K562 (cell line): Measurements from ENCODE around the gene STK32C. TPM values are rescaled to one million over a fixed set of nuclear protein-coding genes. Genes with fewer than 3 reads are reported as not detected.
"Not testable (repeated sequence)": the region's sequence is repeated elsewhere in the genome, so short reads cannot be mapped to it uniquely, and the experiment has no call there.

ENCODE experiments used
- ATAC-seq: fragments of 200-7000 bp; cut with Tn5 transposase; 3 replicates; pipeline ENCODE4 v1.9.1; 2020; ENCODE audit warnings: moderate library complexity
- BruUV-seq: library from RNA; stranded (reverse); fragments of 400-500 nt; replicated peaks from 2 replicates; lab custom pipeline; 2021; lab: Mats Ljungman, UMichigan
- CTCF ChIA-PET: fragments of 300-600 bp; formaldehyde crosslinking; extraction: SDS; loops from one replicate; lab custom pipeline; 2021; ENCODE audit warnings: low intra/inter-chr PET ratio; lab: Yijun Ruan, JAX
- POLR2A ChIA-PET: fragments of 300-600, 350-650 bp; sonication (Branson Sonifier 250); formaldehyde crosslinking; extraction: SDS; loops from one replicate; lab custom pipeline; 2021; ENCODE audit warnings: antibody characterized with exemption, inconsistent platforms; lab: Yijun Ruan, JAX
- DNase-seq, 4 experiments: peaks; one replicate each; pipeline versions ENCODE4 v3.0.0 to v3.0.0-alpha.2; 2011 to 2018; ENCODE audit warnings: low spot score in 3 of 4, mixed read lengths in 3 of 4; ENCODE audit errors: extremely low read depth in 1 of 4
- FAIRE-seq: peaks from 2 replicates; lab custom pipeline; 2011; peaks lifted over from hg19 to GRCh38; lab: Jason Lieb, UNC
- H2AFZ ChIP-seq: 2 replicates; pipeline ENCODE4 v1.6.0; 2011; ENCODE audit warnings: low read depth, low read length, control low read depth, inconsistent platforms
- H3K27ac ChIP-seq: fragments of 200-600 bp; 3 replicates; pipeline ENCODE4 v1.8.0; 2011; ENCODE audit warnings: low read depth, mild to moderate bottlenecking, control low read depth, inconsistent platforms, low read length, moderate library complexity, mixed read lengths; ENCODE audit errors: extremely low read depth
- H3K27me3 ChIP-seq, 2 experiments: fragments of 300-600 bp in 1 of 2; 2 replicates in 1 of 2; 3 replicates in 1 of 2; pipeline versions ENCODE4 v1.6.0 to v1.8.0; 2011; ENCODE audit warnings: inconsistent platforms in 2 of 2, low read length in 2 of 2, mild to moderate bottlenecking in 1 of 2, mixed read lengths in 1 of 2, moderate library complexity in 1 of 2; ENCODE audit not compliant: control insufficient read depth in 2 of 2, insufficient read depth in 2 of 2
- H3K36me3 ChIP-seq: fragments of 300-600 bp; 3 replicates; pipeline ENCODE4 v1.8.0; 2011; ENCODE audit warnings: mild to moderate bottlenecking, low read length, inconsistent platforms; ENCODE audit not compliant: control insufficient read depth, insufficient read depth
- H3K4me1 ChIP-seq, 2 experiments: fragments of 200-600 bp in 1 of 2; replicated peaks in 1 of 2; 2 replicates in 1 of 2; 3 replicates in 1 of 2; pipeline versions ENCODE4 v1.5.1 to v1.8.0; 2011; ENCODE audit warnings: inconsistent platforms in 2 of 2, low read length in 2 of 2, mild to moderate bottlenecking in 1 of 2, mixed read lengths in 1 of 2, moderate library complexity in 1 of 2; ENCODE audit not compliant: control insufficient read depth in 2 of 2, insufficient read depth in 2 of 2
- H3K4me2 ChIP-seq: 2 replicates; pipeline ENCODE4 v1.6.1; 2011; ENCODE audit warnings: low read length, control low read depth, inconsistent platforms, mixed read lengths; ENCODE audit not compliant: insufficient read depth
- H3K4me3 ChIP-seq: fragments of 200-600 bp; sonication (generic), shearing (Covaris generic); 2 replicates; pipeline ENCODE4 v1.5.1; 2016; ENCODE audit warnings: control low read depth, inconsistent platforms
- H3K79me2 ChIP-seq: fragments of 200-600 bp; 3 replicates; pipeline ENCODE4 v1.8.0; 2011; ENCODE audit warnings: low read length, inconsistent platforms; ENCODE audit not compliant: control insufficient read depth, insufficient read depth
- H3K9ac ChIP-seq, 2 experiments: 2 replicates each; pipeline versions ENCODE4 v1.6.0 to v1.6.1; 2011; ENCODE audit warnings: low read depth in 2 of 2, low read length in 2 of 2, control low read depth in 1 of 2, inconsistent platforms in 1 of 2, mild to moderate bottlenecking in 1 of 2, mixed read lengths in 1 of 2; ENCODE audit not compliant: insufficient read depth in 1 of 2
- H3K9me1 ChIP-seq: one replicate; pipeline ENCODE4 v1.6.0; 2011; ENCODE audit warnings: inconsistent platforms, mild to moderate bottlenecking, low read length, moderate library complexity; ENCODE audit not compliant: control insufficient read depth, insufficient read depth
- H3K9me3 ChIP-seq: replicated peaks from 2 replicates; pipeline ENCODE4 v1.5.1; 2011; ENCODE audit warnings: low read depth, low read length, inconsistent platforms; ENCODE audit not compliant: control insufficient read depth, insufficient read depth
- H4K20me1 ChIP-seq: replicated peaks from 2 replicates; pipeline ENCODE4 v1.6.1; 2011; ENCODE audit warnings: low read length, inconsistent platforms, mixed read lengths; ENCODE audit not compliant: control insufficient read depth, insufficient read depth
- POLR3A ChIP-seq: IDR thresholded peaks from 2 replicates; pipeline ENCODE4 v1.6.1; 2011; ENCODE audit warnings: borderline replicate concordance, mild to moderate bottlenecking, moderate library complexity; ENCODE audit not compliant: insufficient read length, insufficient read depth; ENCODE audit errors: extremely low read depth
- WGBS: fragments of 100-300 bp; shearing (Covaris generic); methylation state at CpG from one replicate; pipeline ENCODE4 v1.1.6; 2016; ENCODE audit warnings: low coverage, mixed read lengths; ENCODE audit not compliant: insufficient coverage; ENCODE audit errors: missing lambda C conversion rate; 5-methylcytosine and 5-hydroxymethylcytosine counted together
- in situ Hi-C: fragments of 300-500 bp; cut with MboI; formaldehyde crosslinking; loops from 4 replicates; pipeline ENCODE4 v1.15.0; 2018; ENCODE audit warnings: inconsistent platforms, mixed read lengths
- intact Hi-C: fragments of 100-400 bp; cut with micrococcal nuclease; formaldehyde crosslinking; loops from 2 replicates; pipeline ENCODE4 v1.14.2; 2022
- polyA plus RNA-seq, 8 experiments: library from polyadenylated mRNA; depleted of rRNA in 4 of 8; stranded (reverse) in 5 of 8; unstranded in 3 of 8; fragments of >200 nt; fragmentation: Nextera tagmentation in 2 of 8; fragmentation: Illumina TruSeq in 1 of 8; extraction: Ambion mirVana in 2 of 8; extraction: Trizol in 1 of 8; gene quantifications; 2 replicates each; pipeline versions ENCODE4 v1.2.1 to v1.2.3, GENCODE V29; 2011 to 2014; ENCODE audit warnings: inconsistent platforms in 1 of 8, missing spikeins in 1 of 8
- total RNA-seq, 7 experiments: library from RNA; depleted of rRNA in 6 of 7; stranded (reverse); fragments of >200 nt in 6 of 7; fragmentation: Illumina TruSeq in 2 of 7; extraction: Trizol in 2 of 7; gene quantifications; 2 replicates each; pipeline versions ENCODE4 v1.2.1 to v1.2.3, GENCODE V29; 2011 to 2021; ENCODE audit warnings: low replicate concordance in 1 of 7
- TF ChIP-seq, protein P1 (sequence below), 3 experiments: IDR thresholded peaks in 2 of 3; conservative IDR thresholded peaks in 1 of 3; 2 replicates each; pipeline ENCODE4 v1.5.1; 2011 to 2012; ENCODE audit warnings: low read length in 3 of 3, mild to moderate bottlenecking in 3 of 3, control low read depth in 2 of 3, improper control_type of control experiment in 1 of 3, inconsistent platforms in 1 of 3, low read depth in 1 of 3, mixed read lengths in 1 of 3, moderate library complexity in 1 of 3; ENCODE audit not compliant: insufficient read depth in 2 of 3

The STK32C gene
- total and polyA plus RNA-seq, 9 of the 15 experiments (the other 6 are each of a cell fraction or from before 2014, with no cell fraction given), result 1.5 to 20.9 (median 6.5) TPM

DNA sequence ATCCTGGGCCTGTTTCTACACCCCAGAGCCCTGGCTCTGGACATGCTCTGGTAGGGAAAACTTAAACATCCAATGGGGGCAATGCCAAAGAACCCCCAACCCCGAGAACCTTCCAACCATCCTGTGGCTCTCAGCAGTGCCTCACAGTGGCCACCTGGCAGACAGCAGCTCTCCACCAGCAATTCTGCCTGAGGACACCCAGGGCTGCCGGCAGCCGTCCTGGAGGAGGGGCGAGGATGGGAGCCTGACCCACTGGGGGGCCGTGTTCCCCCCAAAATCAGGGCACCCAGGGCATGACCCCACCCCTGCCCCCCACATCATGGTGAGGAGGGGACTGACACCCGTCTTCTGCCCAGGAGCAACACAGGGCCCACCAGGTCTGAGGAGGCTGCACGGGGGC, 88.3 kb downstream of the STK32C start:
- Histone ChIP-seq H3K4me3 (no peak overlapping the region), H3K9me3 (no peaks in the 10 kb centered on the region), H4K20me1 (no peaks in the 10 kb centered on the region), H3K9me1 (no peaks in the 10 kb centered on the region), H3K79me2 (no peaks in the 10 kb centered on the region), H3K9ac (no peak overlapping the region), H2AFZ (no peak overlapping the region), H3K27ac (no peak overlapping the region), H3K36me3 (no peaks in the 10 kb centered on the region), H3K27me3 (no peaks in the 10 kb centered on the region), H3K4me2 (no peak overlapping the region), H3K4me1 (peaks cover 0 to 19% of the 10 kb centered on the region in 2 experiments; a peak in 2 of 5 replicates)
- intact Hi-C loops, result no loop called here
- ChIA-PET CTCF (no interaction called here), POLR2A (no interaction called here)
- no TSS peak for BruUV-seq
- FAIRE-seq (no peak), DNase-seq (no peak), ATAC-seq (no peak)
- no peak for TF ChIP-seq POLR3A
- TF ChIP-seq, protein P1, sequence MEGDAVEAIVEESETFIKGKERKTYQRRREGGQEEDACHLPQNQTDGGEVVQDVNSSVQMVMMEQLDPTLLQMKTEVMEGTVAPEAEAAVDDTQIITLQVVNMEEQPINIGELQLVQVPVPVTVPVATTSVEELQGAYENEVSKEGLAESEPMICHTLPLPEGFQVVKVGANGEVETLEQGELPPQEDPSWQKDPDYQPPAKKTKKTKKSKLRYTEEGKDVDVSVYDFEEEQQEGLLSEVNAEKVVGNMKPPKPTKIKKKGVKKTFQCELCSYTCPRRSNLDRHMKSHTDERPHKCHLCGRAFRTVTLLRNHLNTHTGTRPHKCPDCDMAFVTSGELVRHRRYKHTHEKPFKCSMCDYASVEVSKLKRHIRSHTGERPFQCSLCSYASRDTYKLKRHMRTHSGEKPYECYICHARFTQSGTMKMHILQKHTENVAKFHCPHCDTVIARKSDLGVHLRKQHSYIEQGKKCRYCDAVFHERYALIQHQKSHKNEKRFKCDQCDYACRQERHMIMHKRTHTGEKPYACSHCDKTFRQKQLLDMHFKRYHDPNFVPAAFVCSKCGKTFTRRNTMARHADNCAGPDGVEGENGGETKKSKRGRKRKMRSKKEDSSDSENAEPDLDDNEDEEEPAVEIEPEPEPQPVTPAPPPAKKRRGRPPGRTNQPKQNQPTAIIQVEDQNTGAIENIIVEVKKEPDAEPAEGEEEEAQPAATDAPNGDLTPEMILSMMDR (IDR thresholded peaks at IDR 0.05 in 2 of 3, conservative IDR thresholded peaks at IDR 0.05 in 1 of 3; ENCODE audit: insufficient read depth in 2 of 3, low read depth in 1 of 3, low read length in 3 of 3), result 0 out of 6 replicates have a peak, but pooled peaks of 1 of the 3 experiments have one; percentile 35
- WGBS, result 13% methylated on average over 6 of the region's 7 CpGs
- in situ Hi-C loops, result no loop called here

DNA sequence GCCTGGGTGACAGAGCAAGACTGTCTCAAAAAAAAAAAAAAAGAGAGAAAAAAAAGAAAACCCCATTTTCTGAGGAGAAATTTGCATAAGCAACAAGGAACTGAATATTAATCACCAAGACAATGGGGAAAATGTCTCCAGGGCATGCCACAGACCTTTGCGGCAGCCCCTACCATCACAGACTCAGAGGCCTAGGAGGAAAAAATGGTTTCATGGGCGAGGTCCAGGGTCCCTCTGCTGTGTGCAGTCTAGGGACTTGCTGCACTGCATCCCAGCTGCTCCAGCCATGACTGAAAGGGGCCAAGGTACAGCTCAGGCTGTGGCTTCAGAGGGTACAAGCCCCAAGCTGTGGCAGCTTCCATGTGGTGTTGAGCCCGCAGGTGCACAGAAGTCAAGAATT, 91.3 kb downstream of the STK32C start:
- H3K27me3 ChIP-seq, intact Hi-C loops, ATAC-seq, CTCF ChIA-PET, H3K36me3 ChIP-seq, POLR2A ChIA-PET, H3K79me2 ChIP-seq, H3K9me1 ChIP-seq, in situ Hi-C loops, H3K4me2 ChIP-seq, H2AFZ ChIP-seq, H4K20me1 ChIP-seq, DNase-seq, H3K4me3 ChIP-seq, H3K9me3 ChIP-seq, H3K27ac ChIP-seq, FAIRE-seq, BruUV-seq, H3K9ac ChIP-seq, H3K4me1 ChIP-seq: not testable (repeated sequence)
- 19% methylated on average over 3 of the region's 3 CpGs for WGBS
